NCI-H1436 treated with DMSO at 0.1 percent for 48 hours (cell line): ENCODE results near the gene GFRA4.

ENCODE experiments used
- DNase-seq: peaks from one replicate; lab custom pipeline; 2025; lab: John Stamatoyannopoulos, UW

GFRA4 gene

DNA sequence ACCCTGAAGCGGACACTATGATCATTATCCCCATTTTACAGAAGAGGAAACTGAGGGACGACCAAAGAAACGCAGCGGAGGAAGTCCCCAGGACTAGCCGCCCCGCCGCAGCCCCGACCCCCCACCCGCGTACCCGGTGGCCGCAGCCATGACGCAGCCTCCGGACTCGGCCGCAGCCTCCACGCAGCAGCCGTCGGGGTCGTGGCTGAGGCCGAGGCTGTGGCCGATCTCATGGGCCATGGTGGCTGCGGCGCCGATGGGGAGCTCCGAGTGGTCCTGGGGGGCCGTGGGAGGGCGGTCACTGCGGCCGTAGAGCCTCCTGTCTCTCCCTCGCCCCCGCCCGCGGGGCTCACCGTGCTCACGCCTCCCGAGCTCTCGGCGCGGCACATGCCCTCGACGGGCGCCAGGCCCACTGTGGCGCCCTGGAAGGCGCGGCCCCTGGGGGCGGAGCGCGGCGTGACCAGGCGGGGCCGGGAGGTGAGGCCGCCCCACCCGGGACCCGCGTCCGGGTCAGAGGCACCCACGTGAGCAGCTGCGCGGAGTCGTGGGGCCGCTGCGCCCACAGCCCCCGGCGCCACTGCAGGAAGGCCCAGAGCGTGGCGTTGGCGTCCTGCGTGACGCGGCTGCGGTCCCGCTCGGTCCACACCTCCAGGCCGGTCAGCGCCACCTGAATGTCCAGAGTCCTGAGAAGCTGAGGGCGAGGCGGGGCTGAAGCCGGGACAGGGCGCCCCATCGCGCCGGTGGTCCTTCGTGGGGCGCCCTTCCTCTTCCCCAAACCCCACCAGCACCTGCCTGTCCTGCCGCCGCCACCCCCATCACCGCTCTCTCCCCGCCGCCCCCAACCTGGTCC is 10.2 kb upstream of the GFRA4 start:
- DNase-seq = no peak

DNA sequence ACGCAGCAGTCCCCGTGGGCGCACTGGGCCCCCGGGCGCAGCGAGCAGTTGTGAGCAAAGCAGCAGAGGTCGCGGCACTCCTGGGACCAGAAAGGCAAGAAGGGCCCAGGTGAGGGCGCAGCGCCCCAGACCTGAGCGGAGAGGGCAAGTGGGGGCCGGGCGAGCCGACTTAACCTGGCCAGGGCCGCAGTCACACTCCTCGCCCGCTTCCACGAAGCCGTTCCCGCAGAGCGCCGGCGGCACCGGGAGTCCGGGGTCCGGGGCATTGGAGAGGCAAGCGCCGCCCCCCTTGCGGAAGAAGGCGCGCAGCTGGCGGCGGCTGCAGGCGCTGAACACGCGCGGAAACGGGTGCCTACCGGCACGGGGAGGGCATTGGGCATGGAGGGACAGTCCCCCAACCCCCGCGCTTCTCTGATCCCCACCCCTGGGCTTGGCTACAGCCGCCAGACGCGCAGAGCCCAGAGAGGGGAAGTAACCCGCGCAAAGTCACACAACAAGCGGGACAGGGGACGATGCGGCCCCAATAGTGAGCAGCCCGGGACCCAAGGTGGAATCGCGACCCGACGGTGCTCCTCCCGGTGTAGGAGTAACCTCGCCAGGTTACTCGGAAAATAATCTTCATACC is 9.5 kb upstream of the GFRA4 start:
- no peak for DNase-seq

GRCh38 chr20:3671986-3672546 is 8.9 kb upstream of the GFRA4 start:
- no peak for DNase-seq

DNA sequence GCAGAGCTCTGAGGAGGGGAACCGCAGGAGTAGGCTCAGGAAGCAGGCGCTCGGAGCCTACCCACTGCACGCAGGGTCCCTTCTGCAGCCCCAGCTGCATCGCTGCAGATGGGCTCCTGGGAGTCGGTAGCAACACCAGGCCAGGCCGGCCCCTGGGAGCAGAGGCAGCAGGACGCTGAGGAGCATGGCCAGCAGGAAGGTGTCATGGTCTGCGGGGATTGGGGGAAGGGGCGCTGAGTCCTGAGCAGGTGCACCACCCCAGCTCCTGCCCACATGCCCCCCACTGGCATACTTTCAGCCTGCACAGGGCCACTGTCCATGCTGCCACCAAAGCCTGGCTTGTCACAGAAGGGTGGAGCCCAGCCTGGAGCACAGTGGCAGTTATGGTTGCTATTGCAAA is 7.7 kb upstream of the GFRA4 start:
- no peak for DNase-seq

GRCh38 chr20:3670511-3670910 is 7.3 kb upstream of the GFRA4 start:
- no peak for DNase-seq

DNA sequence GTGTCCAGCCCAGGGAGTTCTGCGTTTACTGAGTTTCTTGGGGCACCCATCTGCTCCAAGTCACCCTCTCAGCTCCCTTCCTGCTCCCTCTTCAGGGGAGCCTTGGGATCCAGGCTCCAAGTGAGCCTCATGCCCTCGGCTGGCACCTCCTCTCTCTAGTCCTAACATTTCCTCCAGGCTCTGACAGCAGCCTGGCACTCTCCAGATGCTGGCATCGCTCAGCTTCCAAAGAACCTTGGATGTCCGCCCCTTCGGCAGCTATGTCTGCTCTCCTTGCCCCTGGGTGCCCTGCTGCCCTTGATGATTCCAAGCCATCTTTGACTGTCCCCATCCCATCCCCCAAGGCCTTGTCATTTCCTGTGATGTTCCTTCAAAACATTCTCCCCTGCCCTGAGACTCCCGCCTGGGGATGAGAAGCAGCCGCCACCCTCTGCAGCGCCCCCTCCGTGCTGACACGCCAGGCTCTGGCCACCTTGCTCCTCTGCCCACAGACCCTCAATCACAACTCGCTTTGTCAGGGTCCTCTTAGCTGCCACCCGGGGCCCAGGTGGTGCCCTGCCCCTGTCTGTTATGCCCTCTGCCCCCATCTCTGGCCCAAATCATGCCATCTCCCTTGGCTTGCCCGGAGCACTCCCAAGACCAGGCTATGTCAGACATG is 6.6 kb upstream of the GFRA4 start:
- DNase-seq = no peak

DNA sequence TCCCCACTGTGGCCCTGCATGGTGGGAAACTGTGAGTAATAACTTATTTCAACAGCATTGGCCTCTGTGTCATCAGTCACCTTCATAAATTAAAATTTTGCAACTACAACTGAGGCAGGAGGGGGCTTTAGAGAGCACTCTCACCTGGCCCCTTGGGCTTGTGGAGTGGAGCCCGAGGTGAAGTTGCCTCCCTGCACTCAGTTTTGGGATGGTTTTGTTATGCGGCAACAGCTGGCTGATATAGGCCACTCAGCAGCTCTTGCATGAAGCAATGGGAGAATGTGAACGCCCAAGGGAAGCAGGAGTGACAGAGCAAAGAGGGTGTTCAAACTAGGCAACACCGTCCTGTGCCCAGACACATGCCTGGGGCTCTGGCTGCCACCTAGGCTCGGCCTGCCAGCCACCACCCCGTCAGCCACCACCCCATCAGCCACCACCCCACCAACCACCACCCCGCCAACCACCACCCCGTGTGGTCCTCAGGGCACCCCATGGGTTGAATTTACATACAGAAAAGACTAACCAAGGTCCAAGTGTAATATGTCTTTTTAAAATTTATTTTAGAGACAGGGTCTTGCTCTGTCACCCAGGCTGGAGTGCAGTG is 4.3 kb upstream of the GFRA4 start:
- DNase-seq = no peak

DNA sequence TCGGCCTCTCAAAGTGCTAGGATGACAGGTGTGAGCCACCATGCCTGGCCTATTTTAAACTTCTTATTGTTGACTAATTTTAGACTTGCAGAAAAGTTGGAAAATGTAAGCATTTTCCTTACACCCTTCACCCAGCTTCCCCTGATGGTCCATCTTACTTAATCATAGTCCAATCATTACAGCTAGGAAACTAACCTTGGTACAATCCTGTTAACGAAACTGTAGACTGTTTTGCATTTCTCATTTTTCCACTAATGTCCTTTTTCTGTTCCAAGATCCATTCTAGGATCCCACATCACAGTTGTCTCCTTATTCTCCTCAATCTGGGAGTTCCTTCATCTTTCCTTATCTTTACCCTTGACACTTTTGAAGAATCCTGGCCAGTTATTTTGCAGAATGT is 659 bp upstream of the GFRA4 start:
- no peak for DNase-seq

- DNase-seq = no peak
Observed at GRCh38 chr20:3661814-3662665, 1.2 kb downstream of the GFRA4 start.

DNA sequence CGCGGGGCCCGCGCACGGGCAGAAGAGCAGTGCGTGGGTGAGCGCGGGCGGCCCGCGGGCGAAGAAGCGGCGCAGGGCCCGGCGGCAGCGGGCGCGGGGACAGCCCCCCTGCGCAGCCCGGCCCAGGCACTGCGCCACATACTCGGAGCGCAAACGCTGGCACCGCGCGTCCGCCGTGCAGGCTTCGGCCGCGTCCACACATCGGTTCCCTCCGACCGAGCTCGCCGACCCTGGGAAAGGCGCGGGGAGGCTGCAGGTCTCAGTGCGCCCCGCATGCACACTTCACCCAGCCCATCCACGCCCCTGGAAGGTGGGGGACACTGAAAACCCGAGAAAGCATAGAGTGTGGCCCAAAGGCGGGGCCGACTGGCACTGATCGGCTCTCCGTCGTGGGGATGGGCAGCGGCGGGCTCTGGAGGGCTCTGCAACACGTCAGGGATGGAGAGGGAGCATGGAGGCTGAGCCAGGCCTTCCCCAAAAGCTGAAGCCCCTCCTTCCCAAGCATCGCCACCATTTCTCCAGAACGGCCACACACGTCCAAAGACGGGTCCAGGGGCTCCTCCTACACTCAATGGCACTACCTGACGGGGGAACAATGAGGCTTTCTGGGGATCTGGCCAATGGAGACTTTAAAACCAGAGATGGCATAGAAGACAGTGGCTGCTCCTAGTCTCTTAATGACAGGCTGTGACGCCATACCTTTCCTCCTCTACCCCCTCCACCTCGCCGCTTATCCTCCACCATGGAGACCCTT is 2.0 kb downstream of the GFRA4 start:
- DNase-seq = no peak

DNA sequence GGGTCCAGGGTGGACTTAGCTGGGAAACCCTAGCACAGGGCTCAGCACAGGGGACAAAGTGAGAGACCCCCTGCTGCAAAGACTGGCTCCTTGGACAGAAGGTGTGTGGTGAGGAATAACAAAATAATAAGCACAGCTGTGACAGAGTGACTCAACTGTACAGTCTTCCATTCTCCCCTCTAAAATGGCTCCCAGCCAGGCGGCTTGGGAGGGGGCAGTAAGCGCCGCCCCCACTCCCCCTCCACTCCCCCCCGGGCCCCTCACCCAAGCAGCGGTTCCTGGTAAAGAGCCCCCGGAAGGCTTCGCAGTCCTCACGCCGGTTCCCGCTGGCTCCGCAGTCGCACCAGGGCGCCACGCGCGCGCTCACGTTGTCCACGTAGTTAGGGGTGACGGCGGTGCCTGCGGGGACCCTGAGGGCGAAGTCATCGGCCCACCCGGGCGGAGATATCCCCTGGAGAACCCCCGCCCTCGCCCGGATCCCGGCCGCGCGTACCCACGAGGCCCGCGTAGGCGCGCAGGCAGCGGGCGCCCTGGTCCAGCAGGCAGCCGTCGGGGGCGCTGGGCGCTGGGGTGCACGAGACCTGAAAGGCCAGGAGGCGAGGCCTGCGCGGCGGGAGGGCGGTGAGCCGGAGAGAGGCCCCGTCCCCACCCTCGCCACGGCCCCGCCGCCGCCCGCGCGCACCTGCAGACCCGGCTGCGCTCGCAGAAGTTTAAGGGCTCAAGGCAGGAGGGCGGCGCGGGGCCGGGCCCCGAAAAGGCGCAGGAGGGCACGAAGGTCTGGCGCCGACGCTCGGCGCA is 2.7 kb downstream of the GFRA4 start:
- no peak for DNase-seq

DNA sequence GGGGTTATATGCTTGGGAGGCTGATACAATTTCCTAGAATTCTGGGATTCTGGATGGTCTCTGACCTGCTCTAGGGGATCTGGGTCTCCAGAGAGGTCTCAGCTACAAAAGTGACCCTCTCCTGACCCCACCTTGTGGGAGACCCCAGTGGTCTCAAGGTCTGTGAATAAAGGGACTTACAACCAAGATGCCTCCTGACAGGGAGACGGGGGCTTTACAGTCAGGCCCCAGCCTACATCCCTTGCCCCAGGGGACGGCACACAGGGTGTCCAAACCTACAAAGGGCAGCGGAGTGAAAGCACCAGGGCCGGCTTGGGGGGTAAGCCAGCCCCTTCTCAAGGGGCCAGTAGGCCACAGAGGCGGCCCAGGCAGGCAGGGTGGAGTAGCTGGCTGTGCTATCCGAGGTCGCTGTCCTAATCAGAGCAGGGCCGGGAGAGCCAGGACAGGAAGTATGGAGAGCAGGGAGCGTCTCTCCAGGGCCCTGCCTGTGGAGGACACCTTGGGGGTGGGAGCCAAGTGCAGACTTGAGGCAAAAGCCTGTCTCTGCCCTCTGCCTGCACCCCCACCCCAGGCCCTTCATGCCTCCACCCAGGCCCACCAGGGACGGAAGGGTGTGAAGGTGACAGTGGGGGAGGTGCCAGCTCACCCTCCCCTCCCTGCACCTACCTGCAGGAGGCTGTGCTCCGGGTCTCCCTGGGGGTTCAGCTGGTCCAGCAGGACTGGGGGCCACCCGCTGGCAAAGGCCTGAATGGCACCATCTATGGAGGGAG is 3.5 kb downstream of the GFRA4 start:
- DNase-seq = no peak

GRCh38 chr20:3658716-3659491 is 4.3 kb downstream of the GFRA4 start:
- no peak for DNase-seq

GRCh38 chr20:3658019-3658715 is 5.0 kb downstream of the GFRA4 start:
- no peak for DNase-seq

- no peak for DNase-seq
Observed at GRCh38 chr20:3655131-3655405, 8.1 kb downstream of the GFRA4 start.

GRCh38 chr20:3654326-3655130 is 8.7 kb downstream of the GFRA4 start:
- no peak for DNase-seq

DNA sequence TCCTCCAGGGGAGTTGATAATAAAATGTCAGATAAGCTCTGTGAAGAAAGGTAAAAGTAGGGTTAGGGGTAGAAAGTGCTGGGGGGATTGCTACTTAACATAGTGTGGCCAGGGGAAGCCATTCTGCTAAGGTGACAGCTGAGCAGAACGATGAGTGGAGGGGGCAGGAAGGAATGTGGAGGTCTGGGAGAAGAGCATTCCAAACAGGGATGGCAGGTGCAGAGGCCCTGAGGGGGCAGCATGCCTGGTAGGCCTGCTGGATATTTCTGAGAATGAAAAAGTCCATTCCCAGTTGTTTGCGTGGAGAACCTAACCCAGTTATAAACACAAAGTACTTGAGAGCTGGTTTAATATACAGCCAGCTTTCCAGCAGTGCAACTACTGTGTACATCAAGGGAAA is 9.3 kb downstream of the GFRA4 start:
- DNase-seq = no peak
